CD4-positive, alpha-beta T cell treated with Interleukin-21 for 1 hour (primary cell): ENCODE data around the gene CENPS.
"Not testable (repeated sequence)": the region's sequence is repeated elsewhere in the genome, so short reads cannot be mapped to it uniquely, and the experiment has no call there.

ENCODE experiments used
- DNase-seq: peaks from one replicate; pipeline ENCODE4 v3.0.0-alpha.2; 2020

CENPS gene

DNA sequence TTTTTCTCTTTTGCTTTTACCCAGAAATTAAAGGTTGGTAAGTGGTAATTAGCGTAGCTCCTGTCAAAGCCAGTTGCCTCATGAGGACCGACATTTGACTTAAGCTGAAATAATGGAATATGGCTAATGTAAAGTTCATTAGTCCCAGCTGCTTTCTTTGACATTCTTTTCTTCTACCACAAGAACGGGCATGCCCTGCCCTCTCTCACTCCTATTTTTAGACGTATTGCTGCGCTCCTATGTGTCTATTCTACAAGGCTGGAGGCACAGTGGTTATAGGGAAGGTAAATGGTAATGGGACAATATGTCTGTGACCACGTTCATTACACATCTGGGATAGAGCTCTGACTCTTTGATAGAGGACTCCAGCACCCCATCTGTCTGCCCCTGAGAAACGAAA lies 26.4 kb downstream of the CENPS start:
- no peak for DNase-seq

DNA sequence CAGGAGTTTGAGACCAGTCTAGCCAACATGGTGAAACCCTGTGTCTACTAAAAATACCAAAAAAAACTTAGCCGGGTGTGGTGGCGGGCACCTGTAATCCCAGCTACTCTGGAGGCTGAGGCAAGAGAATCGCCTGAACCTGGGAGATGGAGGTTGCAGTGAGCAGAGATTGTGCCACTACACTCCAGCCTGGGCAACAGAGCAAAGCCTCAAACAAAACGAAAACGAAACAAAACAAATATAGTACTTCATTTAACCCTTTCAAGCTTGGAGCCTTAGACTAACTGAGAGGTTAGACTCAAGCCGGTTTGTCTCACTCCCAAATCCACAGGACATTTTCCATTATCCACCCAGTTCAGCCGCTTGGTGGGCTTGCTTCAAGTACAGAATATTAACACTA lies 27.2 kb downstream of the CENPS start:
- DNase-seq: not testable (repeated sequence)

DNA sequence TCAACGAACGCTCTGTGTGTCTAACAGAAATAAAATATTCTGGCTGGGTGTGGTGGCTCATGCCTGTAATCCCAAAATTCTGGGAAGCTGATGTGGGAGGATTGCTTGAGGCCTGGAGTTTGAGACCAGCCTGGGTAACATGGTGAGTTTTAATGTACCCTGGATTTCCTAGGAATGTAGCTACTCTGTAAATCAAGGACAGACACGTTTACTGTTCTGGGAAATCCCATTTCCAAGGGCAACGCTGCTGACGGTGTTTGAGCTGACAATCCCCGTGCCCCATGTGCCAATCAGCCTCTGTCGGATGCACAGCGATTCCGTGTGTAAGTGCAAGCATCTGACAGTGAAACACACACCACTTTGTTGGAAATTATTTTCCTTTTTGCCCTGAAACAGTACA lies 27.6 kb downstream of the CENPS start:
- DNase-seq: no peak

DNA sequence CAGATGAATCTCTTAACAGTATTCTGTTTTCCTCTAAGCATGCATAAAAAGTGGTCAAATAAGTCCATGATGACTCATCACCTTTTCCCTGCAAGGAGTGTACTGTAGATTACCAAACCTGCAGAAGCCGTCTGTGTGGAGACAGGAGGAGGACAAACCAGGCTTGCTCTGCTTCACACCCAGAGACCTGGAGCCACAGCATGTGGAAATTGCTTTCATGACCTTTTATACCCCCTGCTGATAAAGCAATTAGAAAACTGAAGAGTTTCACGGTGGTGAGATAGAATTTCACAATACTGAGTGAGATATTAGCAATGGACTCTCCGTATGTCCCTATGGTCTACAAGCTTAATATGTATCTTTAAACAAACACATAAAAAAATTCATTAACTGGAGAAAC lies 29.0 kb downstream of the CENPS start:
- no peak for DNase-seq

DNA sequence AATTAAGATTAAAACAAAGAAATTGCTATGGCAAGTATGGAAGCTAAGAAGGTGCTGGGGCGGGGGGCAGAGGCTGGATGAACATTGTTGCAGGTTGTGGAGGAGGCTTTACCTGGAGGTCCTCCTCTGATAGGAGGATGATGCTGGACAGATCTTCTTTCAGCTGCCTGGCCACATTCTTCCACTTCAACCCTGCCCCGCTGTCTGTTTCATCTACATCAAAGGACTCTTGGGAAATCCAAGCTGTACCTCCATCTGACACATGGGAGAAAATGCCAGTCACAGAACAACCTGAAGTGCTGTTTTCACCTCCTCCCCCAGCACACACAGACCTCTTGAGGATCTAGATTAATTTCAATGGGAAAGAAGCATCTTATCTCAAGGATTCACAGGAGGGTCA lies 36.8 kb downstream of the CENPS start:
- DNase-seq: no peak

DNA sequence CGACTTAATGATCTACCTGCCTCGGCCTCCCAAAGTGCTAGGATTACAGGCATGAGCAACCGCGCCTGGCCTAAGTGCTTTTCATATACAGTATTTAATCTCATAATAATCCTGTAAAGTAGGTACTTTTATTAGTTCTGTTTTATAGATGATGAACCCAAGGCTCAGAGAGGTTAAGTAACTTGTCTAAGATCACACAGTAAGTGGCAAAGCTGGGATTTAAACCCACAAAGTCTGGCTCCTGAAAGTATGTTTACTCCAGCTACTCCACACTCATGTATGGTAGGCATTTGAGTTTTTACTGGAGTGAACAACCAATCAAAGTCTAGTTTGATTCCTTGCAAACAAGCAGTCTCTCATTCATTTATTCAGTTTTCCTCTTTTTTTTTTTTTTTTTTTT lies 39.8 kb downstream of the CENPS start:
- DNase-seq: no peak

DNA sequence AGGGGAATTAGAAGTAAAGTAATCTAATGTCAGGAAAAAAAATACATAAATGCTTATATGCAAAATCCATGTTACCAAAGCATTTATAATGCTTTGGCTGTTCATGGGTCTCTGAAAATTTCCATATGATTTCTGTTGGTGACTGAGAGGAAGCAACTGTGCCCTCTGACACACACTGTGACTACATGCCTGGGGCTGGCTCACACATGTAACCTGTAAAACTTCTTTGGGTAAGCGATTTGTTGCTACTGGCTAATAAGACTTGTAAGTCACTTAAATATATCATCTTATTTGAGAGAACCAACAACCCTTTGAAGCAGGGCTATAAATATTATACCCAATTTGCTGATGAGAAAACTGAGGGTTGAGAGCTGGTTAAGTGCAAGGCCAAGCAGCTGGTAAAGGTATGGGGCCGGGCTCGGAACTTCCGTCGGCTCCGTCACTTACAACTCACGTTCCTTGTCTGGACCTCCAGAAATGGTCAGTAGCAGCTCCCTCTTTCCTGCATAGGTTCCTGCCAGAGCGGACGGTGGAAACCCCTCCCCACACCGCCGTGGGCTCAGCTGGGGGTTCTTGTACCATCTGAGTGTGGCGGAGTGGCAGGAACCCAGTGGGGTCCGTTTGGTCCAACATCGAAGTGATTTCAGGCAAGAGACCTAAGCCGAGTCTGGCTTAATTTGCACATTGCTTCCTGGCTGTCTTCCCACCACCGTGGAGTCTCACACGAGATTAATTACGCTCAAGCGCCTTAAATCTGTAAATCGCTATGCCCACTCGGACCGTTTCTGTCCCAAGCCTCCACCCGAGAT lies 41.4 kb downstream of the CENPS start:
- no peak for DNase-seq

DNA sequence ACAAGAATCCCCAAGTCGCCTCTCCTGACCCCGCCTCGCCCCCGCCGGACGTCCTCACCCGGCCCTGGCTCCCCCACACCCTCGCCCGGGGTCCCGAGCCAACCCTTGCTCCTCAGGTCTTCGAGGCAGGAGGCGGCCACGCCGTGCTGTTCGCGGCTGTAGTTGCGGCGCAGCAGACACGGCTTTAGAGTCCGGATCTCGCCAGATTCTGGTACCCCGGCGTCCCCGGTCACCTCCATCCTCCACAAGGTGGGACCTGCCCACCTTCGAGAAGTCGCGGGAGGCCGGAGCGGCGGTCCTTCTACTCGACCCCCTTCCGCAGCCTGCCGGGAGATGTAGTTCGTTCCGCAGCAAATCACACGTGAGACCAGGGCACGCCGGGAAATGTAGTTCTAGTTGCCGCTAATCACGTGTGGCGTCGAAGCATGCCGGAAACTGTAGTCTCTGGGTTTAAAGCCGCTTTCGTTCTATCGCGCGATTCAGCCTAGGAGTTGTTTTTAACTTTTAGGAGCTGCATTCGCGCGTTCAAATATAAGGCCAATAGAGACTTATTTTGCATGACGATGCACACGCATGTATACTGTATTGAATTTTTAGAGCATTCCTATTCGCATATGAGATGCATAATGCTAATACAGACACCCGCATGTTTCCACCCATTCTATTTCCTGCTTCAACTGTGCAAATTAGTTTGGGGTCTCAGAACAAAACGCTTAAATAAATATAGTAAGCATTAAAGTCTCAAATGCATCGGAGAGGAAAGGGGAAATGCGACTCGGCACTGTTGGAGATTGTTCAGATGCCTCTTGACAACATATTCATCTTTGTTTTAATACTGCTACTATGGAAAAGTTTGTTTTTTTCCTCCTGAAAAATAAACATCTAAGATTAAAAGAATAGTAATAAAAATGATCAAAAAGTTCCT lies 42.2 kb downstream of the CENPS start, which contains the start of gene DFFA:
TSS of gene DFFA (minus strand) at position 310 of the 925 bp plus-strand sequence. CDS start at position 239, 71 bp downstream.
- peak; percentile 94 for DNase-seq

DNA sequence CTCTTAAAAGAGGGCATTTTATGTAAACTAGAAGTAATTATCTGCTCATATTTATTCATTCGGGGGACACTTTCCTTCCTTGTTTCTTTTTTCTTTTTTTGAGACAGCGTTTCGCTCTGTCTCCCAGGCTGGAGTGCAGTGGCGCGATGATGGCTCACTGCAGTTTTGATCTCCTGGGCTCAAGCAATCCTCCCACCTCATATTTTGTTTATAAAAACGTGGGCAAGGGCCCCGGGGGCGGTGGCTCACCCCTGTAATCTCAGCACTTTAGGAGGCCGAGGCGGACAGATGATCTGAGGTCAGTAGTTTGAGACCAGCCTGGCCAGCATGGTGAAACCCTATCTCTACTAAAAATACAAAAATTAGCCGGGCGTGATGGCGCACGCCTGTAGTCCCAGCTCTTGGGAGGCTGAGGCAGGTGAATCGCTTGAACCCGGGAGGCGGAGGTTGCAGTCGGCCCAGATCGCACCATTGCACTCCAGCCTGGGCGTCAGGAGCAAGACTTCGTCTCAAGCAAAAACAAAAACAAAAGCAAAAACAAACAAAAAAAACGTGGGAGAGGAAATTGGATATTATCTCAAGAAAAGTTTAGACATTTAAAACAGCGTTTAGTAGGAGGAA lies 43.0 kb downstream of the CENPS start:
- DNase-seq: no peak

DNA sequence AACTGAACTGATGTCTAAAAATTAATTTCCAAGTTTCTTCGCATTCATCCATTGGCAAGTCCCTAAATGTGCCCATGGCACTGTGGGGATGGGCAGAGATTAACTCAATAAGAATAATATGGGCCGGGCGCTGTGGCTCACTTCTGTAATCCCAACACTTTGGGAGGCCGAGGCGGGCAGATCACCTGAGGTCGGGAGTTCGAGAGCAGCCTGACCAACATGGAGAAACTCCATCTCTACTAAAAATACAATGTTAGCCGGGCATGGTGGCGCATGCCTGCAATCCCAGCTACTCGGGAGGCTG lies 44.0 kb downstream of the CENPS start:
- DNase-seq: not testable (repeated sequence)

DNA sequence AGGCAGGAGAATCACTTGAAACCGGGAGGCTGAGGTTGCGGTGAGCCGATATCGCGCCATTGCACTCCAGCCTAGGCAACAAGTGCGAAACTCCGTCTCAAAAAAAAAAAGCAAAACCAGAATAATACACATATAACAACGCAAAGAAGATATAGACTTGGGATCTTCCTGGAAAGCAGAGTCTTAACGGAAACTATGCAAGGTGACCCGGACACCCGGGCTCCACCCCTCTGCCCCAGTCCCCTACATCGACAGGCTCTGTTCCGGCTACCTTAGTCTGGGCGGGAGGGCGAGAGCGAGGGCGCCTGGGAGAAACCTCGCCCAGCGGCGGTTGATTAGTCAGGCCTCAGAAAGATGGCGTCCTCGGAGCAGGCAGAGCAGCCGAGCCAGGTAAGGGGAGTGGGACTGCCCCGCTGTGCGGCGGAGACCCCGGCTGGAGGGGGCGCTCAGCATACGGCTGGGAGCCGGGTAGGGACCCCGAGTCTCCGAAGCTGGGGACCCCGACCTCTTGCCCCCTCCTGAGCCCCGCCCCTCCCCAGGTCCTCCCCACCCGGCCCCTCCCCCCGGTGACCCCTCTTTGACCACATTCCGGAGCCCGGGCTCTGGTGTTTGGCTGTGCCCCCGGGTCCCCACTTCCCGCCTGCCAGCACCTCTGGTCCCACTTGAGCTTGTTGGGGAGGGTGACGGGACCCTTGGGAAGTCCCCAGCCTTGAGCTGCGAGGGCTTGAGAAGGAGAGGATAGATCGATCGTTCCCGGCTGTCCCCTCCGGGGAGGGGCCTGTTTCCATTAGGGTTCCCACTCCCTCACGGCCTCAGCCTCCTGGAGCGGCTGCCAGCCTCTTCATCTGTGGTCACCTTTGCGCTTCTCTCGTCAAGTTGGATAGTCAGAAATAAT lies 44.6 kb downstream of the CENPS start, which contains the start of gene PEX14:
TSS of gene PEX14 (plus strand) at position 338 of the 895 bp plus-strand sequence. CDS start at position 355, 17 bp downstream.
- peak; percentile 89 for DNase-seq

DNA sequence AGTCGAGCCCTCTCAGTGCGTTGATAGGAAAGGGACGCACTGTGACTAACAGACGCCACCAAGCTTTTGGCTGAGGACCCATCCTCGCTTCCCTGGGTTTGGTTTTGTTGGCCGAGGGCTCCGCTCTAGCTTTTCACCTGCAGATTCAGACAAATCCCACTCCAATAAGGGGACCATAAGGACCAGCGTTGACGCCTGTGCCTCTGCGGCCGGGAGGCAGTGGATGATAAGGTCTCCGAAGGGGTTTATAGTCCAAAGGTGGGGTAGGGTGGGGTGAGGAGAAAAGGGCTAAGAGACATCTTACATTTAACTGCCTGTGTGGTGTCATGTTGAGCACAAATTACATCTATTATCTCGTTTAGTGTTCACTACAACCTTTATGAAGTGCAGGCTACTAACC lies 45.3 kb downstream of the CENPS start:
- no peak for DNase-seq

DNA sequence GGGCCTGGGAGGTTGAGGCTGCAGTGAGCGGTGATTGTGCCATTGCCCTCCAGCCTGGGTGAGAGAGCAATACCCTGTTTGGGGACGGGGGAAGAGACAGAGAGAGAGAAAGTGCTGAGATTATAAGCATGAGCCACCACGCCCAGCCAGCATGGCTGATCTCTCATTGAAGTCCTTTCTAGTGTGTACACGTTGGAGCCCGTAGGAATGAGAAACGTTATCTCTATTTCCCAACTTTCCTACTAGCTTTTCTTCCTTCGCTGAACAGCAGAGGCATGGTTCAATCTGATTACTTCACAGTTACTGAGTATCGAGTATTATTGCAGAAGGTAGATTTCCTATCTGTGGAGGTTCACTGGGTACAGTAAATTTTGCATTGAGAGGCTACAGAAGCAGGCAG lies 49.1 kb downstream of the CENPS start:
- no peak for DNase-seq

DNA sequence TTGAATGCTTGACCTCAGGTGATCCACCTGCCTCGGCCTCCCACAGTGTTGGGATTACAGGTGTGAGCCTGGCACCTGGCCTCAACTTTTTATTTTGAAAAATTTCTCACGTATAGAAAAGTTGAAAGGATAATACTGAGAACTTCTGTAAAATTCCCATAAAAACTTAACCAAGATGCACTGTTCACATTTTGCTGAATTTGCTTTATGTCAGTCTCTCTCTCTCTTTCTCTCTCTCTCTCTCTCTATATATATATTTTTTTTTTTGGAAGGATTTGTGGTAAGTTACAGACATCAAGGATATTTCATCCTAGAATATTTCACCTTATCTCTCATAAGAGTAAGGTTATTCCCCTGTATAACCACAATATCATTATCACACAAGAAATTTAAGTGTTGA lies 50.4 kb downstream of the CENPS start:
- no peak for DNase-seq

DNA sequence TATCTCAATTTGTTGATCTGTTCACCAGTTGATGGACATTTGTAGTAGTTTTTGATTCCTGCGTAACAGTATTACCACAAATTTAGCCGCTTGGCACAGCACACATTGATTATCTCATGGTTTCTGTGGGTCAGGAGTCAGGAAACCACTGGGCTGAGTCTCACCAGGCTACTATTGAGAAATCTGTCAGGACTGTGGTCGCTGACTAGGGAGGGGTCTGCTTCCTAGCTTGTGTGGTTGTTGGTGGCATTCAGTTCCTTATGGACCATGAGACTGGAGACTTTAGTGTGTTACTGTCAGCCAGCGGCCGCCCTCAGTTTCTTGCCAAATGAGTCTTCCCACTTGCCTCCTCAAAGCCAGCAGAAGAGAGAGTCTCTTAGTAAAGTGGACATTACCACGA lies 54.3 kb downstream of the CENPS start:
- DNase-seq: no peak

DNA sequence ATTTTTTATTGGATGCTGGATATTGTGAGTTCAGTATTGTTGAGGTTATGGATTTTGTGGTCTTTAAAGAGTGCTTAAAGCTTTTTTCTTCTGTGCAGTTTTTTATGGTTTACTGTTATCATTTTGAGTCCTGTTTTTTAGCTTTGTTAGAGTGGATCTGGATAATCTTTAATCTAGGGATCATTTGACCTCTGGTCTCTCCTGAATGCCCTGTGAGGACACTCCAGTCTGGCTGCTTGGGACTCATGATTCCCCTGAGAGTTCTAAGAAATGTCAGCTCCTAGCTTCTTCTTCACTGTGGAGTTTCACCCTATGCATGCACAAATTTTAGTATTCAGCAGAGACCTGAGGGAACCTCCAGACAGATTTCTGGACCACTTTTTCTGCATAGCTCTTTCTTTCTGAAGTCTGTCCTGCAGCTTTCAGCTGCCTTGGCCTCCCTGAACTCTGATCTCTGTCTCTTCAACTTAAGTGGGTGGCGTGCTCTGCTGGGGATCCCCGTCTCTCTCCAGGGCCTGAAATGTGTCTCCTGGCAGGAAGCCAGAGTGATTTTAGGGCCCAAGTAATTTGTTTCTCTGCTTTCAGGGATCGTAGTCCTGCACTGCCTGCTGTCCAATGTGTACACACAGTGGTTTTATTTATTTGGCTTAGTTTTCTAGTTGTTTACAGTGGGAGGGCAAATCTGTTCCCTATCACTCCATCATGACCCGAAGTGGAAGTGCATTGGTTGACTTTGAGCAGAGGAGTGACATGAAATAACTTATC lies 59.2 kb downstream of the CENPS start:
- DNase-seq: no peak

DNA sequence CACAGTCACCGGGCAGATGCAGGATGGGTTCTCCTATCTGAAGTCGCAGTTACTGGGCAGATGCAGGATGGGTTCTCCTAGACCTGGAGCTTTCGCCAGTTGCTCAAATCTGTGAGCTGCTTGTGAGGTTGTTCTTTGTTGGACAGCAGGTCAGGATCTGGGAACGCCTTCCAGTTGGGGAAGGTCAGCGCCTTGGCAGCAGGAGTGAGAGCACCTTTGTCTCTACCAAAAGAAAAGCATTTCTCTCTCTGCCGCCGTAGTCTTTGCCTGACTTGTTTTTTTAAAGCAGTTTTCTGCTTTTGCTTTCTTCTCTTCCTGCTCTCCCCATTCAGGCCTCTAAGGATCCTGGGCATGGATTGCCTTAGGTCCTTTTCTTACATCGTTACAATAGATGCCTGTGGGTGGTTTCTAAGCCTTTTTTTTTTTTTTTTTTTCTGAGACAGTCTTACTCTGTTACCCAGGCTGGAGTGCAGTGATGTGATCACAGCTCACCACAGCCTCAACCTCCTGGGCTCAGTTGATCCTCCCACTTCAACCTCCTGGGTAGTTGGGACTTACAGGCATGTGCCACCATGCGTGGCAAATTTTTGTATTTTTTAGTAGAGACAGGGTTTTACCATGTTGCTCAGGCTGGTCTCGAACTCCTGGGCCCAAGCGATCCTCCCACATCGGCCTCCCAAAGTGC lies 60.2 kb downstream of the CENPS start:
- DNase-seq: no peak
